ENCODE results near the gene GNB3. TPM values are rescaled to one million over a fixed set of nuclear protein-coding genes. Genes with fewer than 3 reads are reported as not detected.
"Not testable (repeated sequence)": the region's sequence is repeated elsewhere in the genome, so short reads cannot be mapped to it uniquely, and the experiment has no call there.

Gene GNB3
- total and polyA plus RNA-seq, 2 donors (not counting 3 experiments of a cell fraction or from before 2014, with no cell fraction given), result 9.4 to 12.0 TPM

DNA sequence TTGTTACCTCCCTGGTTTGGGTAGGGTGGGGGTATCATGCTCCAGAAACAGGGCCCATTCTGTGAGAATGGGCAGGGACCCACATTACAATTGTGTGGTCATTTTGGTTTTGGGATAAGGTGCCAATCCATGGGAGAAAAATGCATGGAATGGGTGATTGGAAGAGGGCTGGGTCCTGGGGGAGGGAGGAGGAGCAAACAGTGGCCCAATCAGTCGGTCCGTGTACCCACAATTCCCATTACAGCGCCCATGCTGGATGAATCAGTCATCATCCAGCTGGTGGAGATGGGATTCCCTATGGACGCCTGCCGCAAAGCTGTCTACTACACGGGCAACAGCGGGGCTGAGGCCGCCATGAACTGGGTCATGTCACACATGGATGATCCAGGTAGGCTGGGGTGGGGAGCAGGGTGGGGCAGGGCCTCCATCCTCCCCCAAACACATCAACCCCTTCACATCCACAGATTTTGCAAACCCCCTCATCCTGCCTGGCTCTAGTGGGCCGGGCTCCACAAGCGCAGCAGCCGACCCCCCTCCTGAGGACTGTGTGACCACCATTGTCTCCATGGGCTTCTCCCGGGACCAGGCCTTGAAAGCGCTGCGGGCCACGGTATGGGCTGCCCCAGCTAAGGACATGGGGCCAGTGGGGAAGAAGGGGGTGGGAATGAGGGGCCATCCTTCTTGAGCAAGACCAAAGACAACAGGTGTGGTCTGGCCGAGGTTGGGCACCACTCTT is 23.0 kb downstream of the GNB3 start:
- Histone ChIP-seq H3K27ac (ENCODE audit: insufficient read depth, low read depth, low read length) (no peak overlapping the region), H3K36me3 (ENCODE audit: control insufficient read depth in 2 of 2, extremely low read depth in 1 of 2, insufficient read depth in 2 of 2, low read length in 2 of 2) (peaks cover 2 to 47% of the 10 kb centered on the region in 2 experiments), H3K27me3 (ENCODE audit: control insufficient read depth in 2 of 2, insufficient read depth in 2 of 2, low read length in 2 of 2) (no peaks in the 10 kb centered on the region), H3K4me3 (replicated peaks in 1 of 3; ENCODE audit: insufficient read depth in 1 of 3, low read depth in 1 of 3, low read length in 3 of 3) (no peak overlapping the region), H3K9ac (replicated peaks; ENCODE audit: extremely low read depth, insufficient read depth, low read length) (no peak overlapping the region), H3K9me3 (replicated peaks; ENCODE audit: control insufficient read depth, insufficient read depth, low read length) (no peaks in the 10 kb centered on the region), H3K4me1 (ENCODE audit: control insufficient read depth, extremely low read depth, insufficient read depth, low read length) (peaks cover 12% of the 10 kb centered on the region), H3K79me2 (ENCODE audit: control insufficient read depth, insufficient read depth, low read length) (peaks cover 14% of the 10 kb centered on the region), H4K20me1 (replicated peaks; ENCODE audit: control insufficient read depth, extremely low read depth, insufficient read depth, low read length) (no peaks in the 10 kb centered on the region), H2AFZ (ENCODE audit: low read depth, low read length) (no peak overlapping the region), H3K9me1 (replicated peaks; ENCODE audit: control insufficient read depth, extremely low read depth, insufficient read depth, low read length) (no peaks in the 10 kb centered on the region), H3K4me2 (ENCODE audit: insufficient read depth, low read length) (no peak overlapping the region)
- intact Hi-C loops (cut with micrococcal nuclease) (no loop called here), dilution Hi-C loops (cut with MboI; ENCODE audit: extremely low pct_ligation_motif_present, low sequenced_read_pairs) (no loop called here)
- no peak for DNase-seq (ENCODE audit: low read depth, low spot score)
- no TSS peak for BruUV-seq (replicated peaks)
- FAIRE-seq, result no peak
- TF ChIP-seq, protein P1, sequence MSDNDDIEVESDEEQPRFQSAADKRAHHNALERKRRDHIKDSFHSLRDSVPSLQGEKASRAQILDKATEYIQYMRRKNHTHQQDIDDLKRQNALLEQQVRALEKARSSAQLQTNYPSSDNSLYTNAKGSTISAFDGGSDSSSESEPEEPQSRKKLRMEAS (IDR thresholded peaks at IDR 0.05; ENCODE audit: insufficient read depth, insufficient read length), result no peak
- ChIA-PET CTCF (interaction anchor here (1.0 to 1.2 kb wide), 2 partner anchors 9 kb away, joined by 3 to 4 read pairs; partner anchors contain the start of gene SPSB2), POLR2A (interaction anchor here (1.8 kb wide), 1 partner anchor 11 kb away, joined by 5 read pairs; the partner anchor contains the start of gene USP5)

GRCh38 chr12:6865307-6865706 is 24.6 kb downstream of the GNB3 start:
- Histone ChIP-seq H3K36me3 (ENCODE audit: control insufficient read depth in 2 of 2, extremely low read depth in 1 of 2, insufficient read depth in 2 of 2, low read length in 2 of 2) (peaks cover 2 to 44% of the 10 kb centered on the region in 2 experiments), H3K79me2 (ENCODE audit: control insufficient read depth, insufficient read depth, low read length) (peaks cover 28% of the 10 kb centered on the region), H3K4me1 (ENCODE audit: control insufficient read depth, extremely low read depth, insufficient read depth, low read length) (peaks cover 21% of the 10 kb centered on the region)
- H3K9me3 ChIP-seq (replicated peaks; ENCODE audit: control insufficient read depth, insufficient read depth, low read length); H3K9me1 ChIP-seq (replicated peaks; ENCODE audit: control insufficient read depth, extremely low read depth, insufficient read depth, low read length); dilution Hi-C loops (cut with MboI; ENCODE audit: extremely low pct_ligation_motif_present, low sequenced_read_pairs); BruUV-seq (replicated peaks); DNase-seq (ENCODE audit: low read depth, low spot score); H2AFZ ChIP-seq (ENCODE audit: low read depth, low read length); H3K27ac ChIP-seq (ENCODE audit: insufficient read depth, low read depth, low read length); intact Hi-C loops (cut with micrococcal nuclease); H4K20me1 ChIP-seq (replicated peaks; ENCODE audit: control insufficient read depth, extremely low read depth, insufficient read depth, low read length); H3K4me3 ChIP-seq (replicated peaks in 1 of 3; ENCODE audit: insufficient read depth in 1 of 3, low read depth in 1 of 3, low read length in 3 of 3); FAIRE-seq; H3K27me3 ChIP-seq (ENCODE audit: control insufficient read depth in 2 of 2, insufficient read depth in 2 of 2, low read length in 2 of 2); H3K4me2 ChIP-seq (ENCODE audit: insufficient read depth, low read length); H3K9ac ChIP-seq (replicated peaks; ENCODE audit: extremely low read depth, insufficient read depth, low read length): not testable (repeated sequence)
- ChIA-PET POLR2A (interaction anchor here (0.9 to 1.8 kb wide), 2 partner anchors 11 to 13 kb away, joined by 4 to 5 read pairs; partner anchors contain the start of gene USP5), CTCF (interaction anchor here (0.9 to 1.2 kb wide), 2 partner anchors 8 to 13 kb away, joined by 3 to 4 read pairs; partner anchors contain the start of genes SPSB2 and USP5)

Measured in endothelial cell of umbilical vein (primary cell).